HCT116 (cell line): ENCODE data around the gene CAGE1. TPM values are rescaled to one million over a fixed set of nuclear protein-coding genes. Genes with fewer than 3 reads are reported as not detected.

Experiments
- ATAC-seq: fragments of 200-7000 bp; cut with Tn5 transposase; 2 replicates; pipeline ENCODE4 v1.9.1; 2020; ENCODE audit warnings: mild to moderate bottlenecking, moderate library complexity
- BruUV-seq: library from RNA; stranded (reverse); fragments of 400-500 nt; replicated peaks from 2 replicates; lab custom pipeline; 2021; lab: Mats Ljungman, UMichigan
- CTCF ChIA-PET: fragments of 300-600 bp; sonication (Branson Sonifier 250); formaldehyde crosslinking; loops from one replicate; lab custom pipeline; 2021; ENCODE audit warnings: antibody characterized with exemption; lab: Charles Lee
- POLR2A ChIA-PET: fragments of 300-600, 350-600 bp; sonication (Branson Sonifier 250); formaldehyde crosslinking; loops from one replicate; lab custom pipeline; 2021; ENCODE audit warnings: antibody characterized with exemption; lab: Charles Lee
- RAD21 ChIA-PET, 2 experiments: fragments of 300-600 bp; sonication (Branson Sonifier 250); formaldehyde crosslinking; loops; one replicate each; lab custom pipeline; 2023; ENCODE audit warnings: low total read pairs in 2 of 2; ENCODE audit not compliant: uncharacterized antibody in 2 of 2, unreplicated experiment in 2 of 2, low non-redundant PET in 1 of 2; lab: Charles Lee
- DNase-seq: peaks from one replicate; pipeline ENCODE4 v3.0.0-alpha.2; 2010; ENCODE audit warnings: low read depth, low spot score
- H2AFZ ChIP-seq: fragments of 200-600 bp; shearing (Covaris generic), sonication (generic); 2 replicates; pipeline ENCODE4 v1.6.1; 2017; ENCODE audit warnings: low read depth, mixed run types, mixed read lengths, antibody characterized with exemption, low read length; ENCODE audit not compliant: poor library complexity, severe bottlenecking
- H3K27ac ChIP-seq: 2 replicates; pipeline ENCODE4 v1.5.1; 2012; ENCODE audit warnings: low read depth, low read length
- H3K27me3 ChIP-seq: fragments of 200-600 bp; sonication (generic); 2 replicates; pipeline ENCODE4 v1.6.1; 2016; ENCODE audit warnings: mixed run types, low read length, mixed read lengths; ENCODE audit not compliant: insufficient read depth
- H3K36me3 ChIP-seq, 2 experiments: fragments of 200-500 bp in 1 of 2; fragments of 200-600 bp in 1 of 2; sonication (Bioruptor generic) in 1 of 2; sonication (generic) in 1 of 2; 2 replicates each; pipeline versions ENCODE4 v1.5.1 to v1.6.1; 2014 to 2016; ENCODE audit warnings: low read length in 2 of 2, inconsistent platforms in 1 of 2, mixed read lengths in 1 of 2, mixed run types in 1 of 2; ENCODE audit not compliant: insufficient read depth in 2 of 2, control insufficient read depth in 1 of 2
- H3K4me1 ChIP-seq, 2 experiments: fragments of 200-600 bp in 1 of 2; sonication (generic) in 1 of 2; 2 replicates each; pipeline versions ENCODE4 v1.5.1 to v1.6.1; 2012 to 2017; ENCODE audit warnings: low read length in 2 of 2, inconsistent platforms in 1 of 2, mild to moderate bottlenecking in 1 of 2, mixed read lengths in 1 of 2, mixed run types in 1 of 2, moderate library complexity in 1 of 2; ENCODE audit not compliant: insufficient read depth in 2 of 2, control insufficient read depth in 1 of 2
- H3K4me2 ChIP-seq: fragments of 200-600 bp; sonication (generic); 2 replicates; pipeline ENCODE4 v1.6.1; 2017; ENCODE audit warnings: mixed run types, low read length, mixed read lengths
- H3K4me3 ChIP-seq, 2 experiments: fragments of 200-600 bp in 1 of 2; sonication (generic) in 1 of 2; replicated peaks in 1 of 2; 2 replicates each; pipeline ENCODE4 v1.5.1; 2011 to 2016; ENCODE audit warnings: low read length in 2 of 2, control low read depth in 1 of 2, low read depth in 1 of 2, mild to moderate bottlenecking in 1 of 2, mixed read lengths in 1 of 2, mixed run types in 1 of 2
- H3K79me2 ChIP-seq: fragments of 200-600 bp; sonication (generic); 2 replicates; pipeline ENCODE4 v1.6.1; 2017; ENCODE audit warnings: mild to moderate bottlenecking, mixed run types, low read length, moderate library complexity, mixed read lengths; ENCODE audit not compliant: insufficient read depth
- H3K9ac ChIP-seq: fragments of 200-600 bp; sonication (generic); 2 replicates; pipeline ENCODE4 v1.6.1; 2016; ENCODE audit warnings: low read length, mixed read lengths
- H3K9me2 ChIP-seq: fragments of 200-600 bp; sonication (generic), shearing (Covaris generic); 2 replicates; pipeline ENCODE4 v1.6.1; 2017; ENCODE audit warnings: mixed run types, mild to moderate bottlenecking, moderate library complexity; ENCODE audit not compliant: insufficient read depth
- H3K9me3 ChIP-seq, 2 experiments: fragments of 200-500 bp in 1 of 2; fragments of 200-600 bp in 1 of 2; sonication (Bioruptor generic) in 1 of 2; sonication (generic) in 1 of 2; 2 replicates each; pipeline ENCODE4 v1.6.1; 2014 to 2017; ENCODE audit warnings: low read length in 2 of 2, mixed read lengths in 2 of 2, inconsistent platforms in 1 of 2, low read depth in 1 of 2, mild to moderate bottlenecking in 1 of 2, mixed run types in 1 of 2, moderate library complexity in 1 of 2; ENCODE audit not compliant: control insufficient read depth in 1 of 2, insufficient read depth in 1 of 2
- H4K20me1 ChIP-seq: fragments of 200-600 bp; sonication (generic), shearing (Covaris generic); 2 replicates; pipeline ENCODE4 v1.6.1; 2017; ENCODE audit warnings: mixed run types, mild to moderate bottlenecking, moderate library complexity; ENCODE audit not compliant: insufficient read depth
- CEBPB ChIP-seq: IDR thresholded peaks from 2 replicates; pipeline ENCODE4 v1.6.1; 2012; ENCODE audit warnings: low read depth
- ELF1 ChIP-seq: IDR thresholded peaks from 2 replicates; pipeline ENCODE4 v1.6.1; 2012; ENCODE audit warnings: low read depth, borderline replicate concordance
- EZH2phosphoT487 ChIP-seq: fragments of 200-600 bp; IDR thresholded peaks from 2 replicates; pipeline ENCODE4 v1.6.1; 2018; ENCODE audit warnings: antibody characterized with exemption, borderline replicate concordance
- FOSL1 ChIP-seq: IDR thresholded peaks from 2 replicates; pipeline ENCODE4 v1.6.1; 2012; ENCODE audit warnings: low read depth
- POLR2AphosphoS5 ChIP-seq: IDR thresholded peaks from 2 replicates; pipeline ENCODE4 v1.6.1; 2011; ENCODE audit warnings: mild to moderate bottlenecking, low read depth, low read length, moderate library complexity
- RAD21 ChIP-seq: IDR thresholded peaks from 2 replicates; pipeline ENCODE4 v1.6.1; 2012; ENCODE audit warnings: low read depth, mild to moderate bottlenecking
- SIN3A ChIP-seq: IDR thresholded peaks from 2 replicates; pipeline ENCODE4 v1.6.1; 2012; ENCODE audit warnings: low read depth
- SRF ChIP-seq: IDR thresholded peaks from 2 replicates; pipeline ENCODE4 v1.6.1; 2012; ENCODE audit warnings: low read depth
- ZNF274 ChIP-seq: fragments of 200-500 bp; sonication (Bioruptor generic); IDR thresholded peaks from 2 replicates; pipeline ENCODE4 v1.6.1; 2014; ENCODE audit warnings: mild to moderate bottlenecking, low read depth, low read length, inconsistent platforms
- intact Hi-C: fragments of 100-400 bp; cut with micrococcal nuclease; formaldehyde crosslinking; loops from 2 replicates; pipeline ENCODE4 v1.10.0; 2022
- total RNA-seq: library from RNA; stranded (reverse); gene quantifications from one replicate; pipeline ENCODE4 v1.2.1, GENCODE V29; 2021; ENCODE audit not compliant: unreplicated experiment
- TF ChIP-seq, protein P1 (sequence below): IDR thresholded peaks from 2 replicates; pipeline ENCODE4 v1.6.1; 2012
- TF ChIP-seq, protein P2 (sequence below): IDR thresholded peaks from 2 replicates; pipeline ENCODE4 v1.6.1; 2012
- TF ChIP-seq, protein P3 (sequence below): IDR thresholded peaks from 2 replicates; pipeline ENCODE4 v1.6.1; 2012; ENCODE audit warnings: low read depth
- TF ChIP-seq, protein P4 (sequence below), 3 experiments: fragments of 200-600 bp in 1 of 3; sonication (generic) in 1 of 3; IDR thresholded peaks in 2 of 3; conservative IDR thresholded peaks in 1 of 3; 2 replicates each; pipeline ENCODE4 v1.5.1; 2012 to 2017; ENCODE audit warnings: low read depth in 2 of 3, low read length in 2 of 3, antibody characterized with exemption in 1 of 3, borderline replicate concordance in 1 of 3, control low read depth in 1 of 3, mild to moderate bottlenecking in 1 of 3, mixed read lengths in 1 of 3, mixed run types in 1 of 3, moderate library complexity in 1 of 3; ENCODE audit not compliant: insufficient read depth in 1 of 3

Gene CAGE1
- total RNA-seq, 1 experiment from 2014 or later, result 0.20 TPM

DNA sequence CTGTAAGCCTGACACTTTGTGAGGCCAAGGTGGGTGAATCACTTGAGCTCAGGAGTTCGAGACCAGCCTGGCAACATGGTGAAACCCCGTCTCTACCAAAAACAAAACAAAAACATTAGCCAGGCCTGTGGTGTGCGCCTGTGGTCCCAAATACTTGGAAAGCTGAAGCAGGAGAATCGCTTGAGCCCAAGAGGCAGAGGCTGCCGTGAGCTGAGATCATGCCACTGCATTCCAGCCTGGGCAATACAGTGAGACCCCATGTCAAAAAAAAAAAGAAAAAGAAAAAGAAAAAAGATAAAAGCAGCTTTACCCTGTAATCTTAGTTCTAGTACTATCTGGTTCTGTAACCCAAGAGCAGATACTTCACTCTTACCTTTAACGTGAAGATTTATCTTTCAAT, 104.1 kb downstream of the CAGE1 start:
- no peaks in the 10 kb centered on the region for H4K20me1 ChIP-seq
- no peaks in the 10 kb centered on the region for H3K27me3 ChIP-seq
- no peaks in the 10 kb centered on the region for H3K9me2 ChIP-seq
- H3K79me2 ChIP-seq, result peaks cover 9% of the 10 kb centered on the region
- TF ChIP-seq, protein P1, sequence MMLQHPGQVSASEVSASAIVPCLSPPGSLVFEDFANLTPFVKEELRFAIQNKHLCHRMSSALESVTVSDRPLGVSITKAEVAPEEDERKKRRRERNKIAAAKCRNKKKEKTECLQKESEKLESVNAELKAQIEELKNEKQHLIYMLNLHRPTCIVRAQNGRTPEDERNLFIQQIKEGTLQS, result no peak
- no peak for TF ChIP-seq ZNF274
- TF ChIP-seq SIN3A, result no peak
- no peak for TF ChIP-seq ELF1
- TF ChIP-seq, protein P2, sequence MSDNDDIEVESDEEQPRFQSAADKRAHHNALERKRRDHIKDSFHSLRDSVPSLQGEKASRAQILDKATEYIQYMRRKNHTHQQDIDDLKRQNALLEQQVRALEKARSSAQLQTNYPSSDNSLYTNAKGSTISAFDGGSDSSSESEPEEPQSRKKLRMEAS, result no peak
- no peak for TF ChIP-seq FOSL1
- TF ChIP-seq, protein P3, sequence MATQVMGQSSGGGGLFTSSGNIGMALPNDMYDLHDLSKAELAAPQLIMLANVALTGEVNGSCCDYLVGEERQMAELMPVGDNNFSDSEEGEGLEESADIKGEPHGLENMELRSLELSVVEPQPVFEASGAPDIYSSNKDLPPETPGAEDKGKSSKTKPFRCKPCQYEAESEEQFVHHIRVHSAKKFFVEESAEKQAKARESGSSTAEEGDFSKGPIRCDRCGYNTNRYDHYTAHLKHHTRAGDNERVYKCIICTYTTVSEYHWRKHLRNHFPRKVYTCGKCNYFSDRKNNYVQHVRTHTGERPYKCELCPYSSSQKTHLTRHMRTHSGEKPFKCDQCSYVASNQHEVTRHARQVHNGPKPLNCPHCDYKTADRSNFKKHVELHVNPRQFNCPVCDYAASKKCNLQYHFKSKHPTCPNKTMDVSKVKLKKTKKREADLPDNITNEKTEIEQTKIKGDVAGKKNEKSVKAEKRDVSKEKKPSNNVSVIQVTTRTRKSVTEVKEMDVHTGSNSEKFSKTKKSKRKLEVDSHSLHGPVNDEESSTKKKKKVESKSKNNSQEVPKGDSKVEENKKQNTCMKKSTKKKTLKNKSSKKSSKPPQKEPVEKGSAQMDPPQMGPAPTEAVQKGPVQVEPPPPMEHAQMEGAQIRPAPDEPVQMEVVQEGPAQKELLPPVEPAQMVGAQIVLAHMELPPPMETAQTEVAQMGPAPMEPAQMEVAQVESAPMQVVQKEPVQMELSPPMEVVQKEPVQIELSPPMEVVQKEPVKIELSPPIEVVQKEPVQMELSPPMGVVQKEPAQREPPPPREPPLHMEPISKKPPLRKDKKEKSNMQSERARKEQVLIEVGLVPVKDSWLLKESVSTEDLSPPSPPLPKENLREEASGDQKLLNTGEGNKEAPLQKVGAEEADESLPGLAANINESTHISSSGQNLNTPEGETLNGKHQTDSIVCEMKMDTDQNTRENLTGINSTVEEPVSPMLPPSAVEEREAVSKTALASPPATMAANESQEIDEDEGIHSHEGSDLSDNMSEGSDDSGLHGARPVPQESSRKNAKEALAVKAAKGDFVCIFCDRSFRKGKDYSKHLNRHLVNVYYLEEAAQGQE, result no peak
- no peak for TF ChIP-seq EZH2phosphoT487
- TF ChIP-seq CEBPB, result no peak
- TF ChIP-seq, protein P4, sequence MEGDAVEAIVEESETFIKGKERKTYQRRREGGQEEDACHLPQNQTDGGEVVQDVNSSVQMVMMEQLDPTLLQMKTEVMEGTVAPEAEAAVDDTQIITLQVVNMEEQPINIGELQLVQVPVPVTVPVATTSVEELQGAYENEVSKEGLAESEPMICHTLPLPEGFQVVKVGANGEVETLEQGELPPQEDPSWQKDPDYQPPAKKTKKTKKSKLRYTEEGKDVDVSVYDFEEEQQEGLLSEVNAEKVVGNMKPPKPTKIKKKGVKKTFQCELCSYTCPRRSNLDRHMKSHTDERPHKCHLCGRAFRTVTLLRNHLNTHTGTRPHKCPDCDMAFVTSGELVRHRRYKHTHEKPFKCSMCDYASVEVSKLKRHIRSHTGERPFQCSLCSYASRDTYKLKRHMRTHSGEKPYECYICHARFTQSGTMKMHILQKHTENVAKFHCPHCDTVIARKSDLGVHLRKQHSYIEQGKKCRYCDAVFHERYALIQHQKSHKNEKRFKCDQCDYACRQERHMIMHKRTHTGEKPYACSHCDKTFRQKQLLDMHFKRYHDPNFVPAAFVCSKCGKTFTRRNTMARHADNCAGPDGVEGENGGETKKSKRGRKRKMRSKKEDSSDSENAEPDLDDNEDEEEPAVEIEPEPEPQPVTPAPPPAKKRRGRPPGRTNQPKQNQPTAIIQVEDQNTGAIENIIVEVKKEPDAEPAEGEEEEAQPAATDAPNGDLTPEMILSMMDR (IDR thresholded peaks at IDR 0.05 in 2 of 3, conservative IDR thresholded peaks at IDR 0.05 in 1 of 3; ENCODE audit: borderline replicate concordance in 1 of 3, insufficient read depth in 1 of 3, low read depth in 2 of 3, low read length in 2 of 3), result no peak
- no peak for TF ChIP-seq SRF
- no peak for TF ChIP-seq POLR2AphosphoS5
- no peak for TF ChIP-seq RAD21
- CTCF ChIA-PET, result interaction anchor here (1.0 to 2.6 kb wide), 2 partner anchors 10 to 12 kb away, joined by 3 to 8 read pairs; no protein-coding TSS in a partner anchor
- BruUV-seq, result no TSS peak
- no peak for ATAC-seq
- RAD21 ChIA-PET, result no interaction called here
- no peak overlapping the region for H3K4me2 ChIP-seq
- no peaks in the 10 kb centered on the region for H3K9me3 ChIP-seq
- no peak overlapping the region for H3K4me3 ChIP-seq
- no peak overlapping the region for H3K9ac ChIP-seq
- H3K36me3 ChIP-seq, result peaks cover 37 to 43% of the 10 kb centered on the region in 2 experiments; a peak in 3 of 4 replicates
- H3K4me1 ChIP-seq, result no peaks in the 10 kb centered on the region
- POLR2A ChIA-PET, result no interaction called here
- H2AFZ ChIP-seq, result no peak overlapping the region
- no peak overlapping the region for H3K27ac ChIP-seq
- DNase-seq, result no peak
- intact Hi-C loops, result no loop called here
